CD8-positive, alpha-beta memory T cell (primary cell): ENCODE measurements around the gene MACROH2A1. TPM values are rescaled to one million over a fixed set of nuclear protein-coding genes. Genes with fewer than 3 reads are reported as not detected.
A peak's percentile ranks its signal among the peaks of the same experiment; 100 is the strongest.

ENCODE experiments used
- CTCF ChIA-PET: fragments of 350-600 bp; sonication (Branson Sonifier 250); formaldehyde crosslinking; loops from one replicate; lab custom pipeline; 2021; ENCODE audit warnings: antibody characterized with exemption; lab: Charles Lee
- POLR2A ChIA-PET: fragments of 350-600 bp; sonication (Branson Sonifier 250); formaldehyde crosslinking; loops from one replicate; lab custom pipeline; 2021; ENCODE audit warnings: antibody characterized with exemption; lab: Charles Lee
- DNase-seq, 5 donors: peaks; one replicate each; pipeline versions ENCODE4 v3.0.0 to v3.0.0-alpha.2; 2020 to 2022; ENCODE audit warnings: mixed read lengths in 1 of 5
- H3K27ac ChIP-seq: one replicate; pipeline ENCODE4 v1.7.0; 2013; ENCODE audit warnings: low read depth, mild to moderate bottlenecking, low read length, moderate library complexity
- H3K27me3 ChIP-seq: 2 replicates; pipeline ENCODE4 v1.7.0; 2013; ENCODE audit warnings: low read length, mild to moderate bottlenecking; ENCODE audit not compliant: insufficient read depth, poor library complexity, severe bottlenecking
- H3K36me3 ChIP-seq: 2 replicates; pipeline ENCODE4 v1.7.0; 2013; ENCODE audit warnings: mild to moderate bottlenecking, low read length, moderate library complexity; ENCODE audit not compliant: insufficient read depth
- H3K4me1 ChIP-seq: 2 replicates; pipeline ENCODE4 v1.7.0; 2013; ENCODE audit warnings: mild to moderate bottlenecking, low read length, moderate library complexity; ENCODE audit not compliant: insufficient read depth
- H3K4me3 ChIP-seq: 2 replicates; pipeline ENCODE4 v1.7.0; 2013; ENCODE audit warnings: mild to moderate bottlenecking, low read length
- H3K9me3 ChIP-seq: 2 replicates; pipeline ENCODE4 v1.7.0; 2013; ENCODE audit warnings: mild to moderate bottlenecking, low read length
- H3K27ac Mint-ChIP-seq, 8 donors: one replicate each; pipeline ENCODE4 v1.8.0; 2020 to 2021; ENCODE audit warnings: mixed read lengths in 8 of 8, mild to moderate bottlenecking in 6 of 8, inconsistent platforms in 3 of 8, moderate library complexity in 3 of 8
- H3K27me3 Mint-ChIP-seq, 2 donors: one replicate each; pipeline ENCODE4 v1.8.0; 2020 to 2021; ENCODE audit warnings: mixed read lengths in 2 of 2, mild to moderate bottlenecking in 1 of 2, moderate library complexity in 1 of 2
- H3K36me3 Mint-ChIP-seq, 3 donors: one replicate each; pipeline ENCODE4 v1.8.0; 2020 to 2021; ENCODE audit warnings: mixed read lengths in 3 of 3, inconsistent platforms in 1 of 3, mild to moderate bottlenecking in 1 of 3
- H3K4me1 Mint-ChIP-seq, 3 donors: one replicate each; pipeline ENCODE4 v1.8.0; 2020 to 2021; ENCODE audit warnings: mixed read lengths in 3 of 3, inconsistent platforms in 1 of 3, mild to moderate bottlenecking in 1 of 3
- H3K4me3 Mint-ChIP-seq, 7 donors: one replicate each; pipeline ENCODE4 v1.8.0; 2020 to 2021; ENCODE audit warnings: mixed read lengths in 7 of 7, mild to moderate bottlenecking in 6 of 7, moderate library complexity in 4 of 7, inconsistent platforms in 2 of 7
- H3K9me3 Mint-ChIP-seq, 5 donors: one replicate each; pipeline ENCODE4 v1.8.0; 2020 to 2022; ENCODE audit warnings: mixed read lengths in 5 of 5, mild to moderate bottlenecking in 3 of 5, moderate library complexity in 2 of 5, inconsistent platforms in 1 of 5
- polyA plus RNA-seq: library from polyadenylated mRNA; unstranded; fragments of 300-500 nt; fragmentation: Illumina TruSeq; gene quantifications from one replicate; pipeline ENCODE4 v1.2.3, GENCODE V29; 2021
- total RNA-seq, 2 experiments: library from RNA; stranded (reverse); gene quantifications; one replicate each; pipeline ENCODE4 v1.2.3, GENCODE V29; 2021

The MACROH2A1 gene
- total and polyA plus RNA-seq, 3 experiments from 2014 or later: 112 to 202 (median 199) TPM

DNA sequence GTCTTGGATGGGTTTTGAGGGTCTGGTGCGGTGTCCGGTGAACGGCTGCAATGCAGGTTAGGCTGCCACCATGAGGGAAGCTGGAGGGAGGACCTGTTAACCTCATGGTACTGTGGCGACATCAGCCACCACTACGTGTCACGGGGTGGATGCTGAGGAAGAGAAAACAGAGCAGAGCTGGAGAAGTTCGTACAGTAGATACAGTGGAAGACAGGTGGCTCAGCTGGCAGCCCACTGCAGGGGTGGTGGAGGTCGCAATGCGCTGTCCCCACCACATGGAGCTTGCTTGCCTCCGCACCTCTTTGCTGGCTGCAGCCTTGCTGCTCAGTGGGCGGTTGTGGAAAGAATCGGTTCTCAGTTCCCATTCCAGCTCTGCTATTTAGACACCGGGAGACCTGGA is 45.3 kb upstream of the MACROH2A1 start:
- H3K4me3 ChIP-seq: no peak overlapping the region
- no peak for DNase-seq
- Mint-ChIP-seq H3K4me3 (no peak overlapping the region), H3K4me1 (no peaks in the 10 kb centered on the region), H3K9me3 (no peaks in the 10 kb centered on the region), H3K27me3 (peaks cover 4 to 6% of the 10 kb centered on the region in 2 donors), H3K27ac (no peak overlapping the region), H3K36me3 (no peaks in the 10 kb centered on the region)
- ChIA-PET CTCF (no interaction called here), POLR2A (no interaction called here)
- no peaks in the 10 kb centered on the region for H3K27me3 ChIP-seq
- H3K27ac ChIP-seq: no peak overlapping the region
- H3K9me3 ChIP-seq: no peaks in the 10 kb centered on the region
- no peaks in the 10 kb centered on the region for H3K36me3 ChIP-seq
- no peaks in the 10 kb centered on the region for H3K4me1 ChIP-seq

DNA sequence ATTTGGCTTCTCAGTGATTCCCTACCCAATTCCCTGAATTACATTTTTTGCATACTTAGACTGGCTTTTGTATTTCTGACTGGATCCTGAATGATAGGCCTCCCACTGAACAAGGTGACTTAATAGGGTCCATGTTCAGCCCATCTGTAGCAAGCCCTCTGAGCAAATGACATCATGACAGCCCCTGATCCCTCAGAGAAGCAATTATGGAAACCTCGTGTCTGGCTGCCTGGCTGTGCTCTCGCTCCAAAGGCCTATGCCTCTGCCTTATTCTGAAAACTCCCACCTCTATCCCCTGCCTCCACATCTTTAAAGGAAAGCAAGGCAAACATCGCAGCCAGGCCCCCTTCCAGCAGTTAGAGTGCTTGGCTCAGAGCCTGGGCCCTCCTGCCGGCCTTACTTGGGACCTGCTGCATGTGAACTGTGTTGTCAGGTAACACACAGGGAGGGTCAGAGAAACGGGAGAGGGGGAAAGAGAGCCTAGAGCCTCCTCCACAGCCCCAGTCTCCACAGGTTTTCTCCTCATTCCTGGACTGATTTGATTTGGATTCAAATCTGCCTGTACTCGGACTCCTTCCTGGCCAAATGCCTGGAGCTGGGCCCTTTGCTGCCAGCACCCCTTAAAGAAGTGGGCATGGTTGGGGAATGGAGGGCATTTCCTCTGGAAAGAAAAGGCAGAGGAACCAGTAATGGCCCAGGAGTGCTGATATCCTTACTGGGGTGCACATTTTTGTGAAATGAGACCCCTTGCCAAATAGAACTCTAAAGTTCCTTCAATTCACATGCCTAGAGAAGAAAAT is 44.3 kb upstream of the MACROH2A1 start:
- H3K4me3 Mint-ChIP-seq: no peak overlapping the region
- ChIA-PET CTCF (no interaction called here), POLR2A (no interaction called here)
- no peaks in the 10 kb centered on the region for H3K36me3 ChIP-seq
- no peak overlapping the region for H3K27ac ChIP-seq
- H3K4me1 Mint-ChIP-seq: no peaks in the 10 kb centered on the region
- no peaks in the 10 kb centered on the region for H3K4me1 ChIP-seq
- H3K9me3 Mint-ChIP-seq: no peaks in the 10 kb centered on the region
- H3K27ac Mint-ChIP-seq: peak overlapping the region in 1 of 8 donors; percentile 1
- no peaks in the 10 kb centered on the region for H3K36me3 Mint-ChIP-seq
- H3K9me3 ChIP-seq: no peaks in the 10 kb centered on the region
- H3K4me3 ChIP-seq: no peak overlapping the region
- DNase-seq: no peak
- H3K27me3 Mint-ChIP-seq: peaks cover 3 to 4% of the 10 kb centered on the region in 2 donors
- no peaks in the 10 kb centered on the region for H3K27me3 ChIP-seq

DNA sequence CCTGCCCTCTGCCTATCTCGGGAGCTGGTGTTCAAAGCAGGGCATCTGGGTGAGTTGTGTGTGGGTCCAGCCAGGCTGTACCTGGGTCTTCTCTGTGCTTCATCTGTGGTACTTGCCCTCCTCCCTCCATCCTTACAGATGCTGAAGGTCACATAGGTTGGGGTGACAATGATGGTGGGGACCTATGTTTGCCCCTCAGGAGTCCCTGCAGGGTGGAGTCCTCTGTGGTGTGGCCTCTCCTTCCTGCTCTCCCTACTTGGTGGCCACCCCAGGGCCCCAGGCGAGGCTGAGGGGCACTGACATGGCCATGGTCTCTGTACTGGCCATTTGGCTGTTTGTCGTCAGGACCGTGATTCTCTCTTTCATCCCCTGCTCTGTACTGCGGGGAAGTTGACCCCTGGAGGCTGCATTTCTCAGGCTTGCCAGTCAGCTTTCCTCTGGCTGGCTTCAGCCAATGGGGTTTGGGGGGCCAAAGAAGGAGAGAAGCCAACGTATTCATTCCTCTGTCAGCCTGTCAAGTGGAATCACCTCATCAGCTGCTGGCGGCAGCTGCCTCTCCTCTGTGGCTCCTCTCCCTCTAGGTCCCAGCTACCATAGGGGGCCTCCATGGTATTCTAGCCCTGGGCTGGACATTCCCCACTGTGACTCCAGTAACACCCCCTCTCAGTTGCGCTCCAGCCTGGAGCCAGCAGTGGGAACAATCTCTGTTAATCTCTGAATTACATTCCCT is 43.6 kb upstream of the MACROH2A1 start:
- CTCF ChIA-PET: no interaction called here

DNA sequence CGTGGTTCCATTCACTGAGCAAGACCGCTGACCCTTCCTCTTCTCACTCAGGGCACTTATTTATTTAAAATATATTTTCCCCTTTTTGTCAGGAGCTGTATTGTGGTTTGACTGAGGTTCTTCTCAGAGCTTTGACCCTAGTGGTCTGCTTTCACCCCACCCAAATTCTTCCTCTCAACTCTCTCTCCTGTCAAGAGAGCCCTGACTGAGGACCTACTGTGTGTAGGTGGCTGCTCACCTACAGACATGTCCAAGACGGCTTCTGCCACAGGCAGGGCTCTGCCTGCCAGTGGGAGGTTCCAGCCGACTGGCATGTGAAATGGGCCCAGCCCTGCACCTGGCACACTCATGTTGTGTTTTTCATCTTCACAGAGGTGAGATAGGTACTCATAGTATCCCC is 42.9 kb upstream of the MACROH2A1 start:
- H3K27me3 Mint-ChIP-seq: peaks cover 1 to 7% of the 10 kb centered on the region in 2 donors
- no peak for DNase-seq
- Histone ChIP-seq H3K27ac (no peak overlapping the region), H3K4me1 (no peaks in the 10 kb centered on the region), H3K36me3 (no peaks in the 10 kb centered on the region), H3K4me3 (no peak overlapping the region), H3K27me3 (no peaks in the 10 kb centered on the region), H3K9me3 (no peaks in the 10 kb centered on the region)
- H3K27ac Mint-ChIP-seq: no peak overlapping the region
- POLR2A ChIA-PET: no interaction called here
- H3K4me1 Mint-ChIP-seq: no peaks in the 10 kb centered on the region
- H3K36me3 Mint-ChIP-seq: no peaks in the 10 kb centered on the region
- CTCF ChIA-PET: no interaction called here
- H3K4me3 Mint-ChIP-seq: no peak overlapping the region
- no peaks in the 10 kb centered on the region for H3K9me3 Mint-ChIP-seq

More for the DNA sequence above, 43.6 kb upstream of the MACROH2A1 start:
- Mint-ChIP-seq H3K27me3 (peaks cover 1 to 4% of the 10 kb centered on the region in 2 donors), H3K4me3 (no peak overlapping the region), H3K4me1 (no peaks in the 10 kb centered on the region), H3K27ac (peak overlapping the region in 1 of 8 donors; percentile 1), H3K9me3 (no peaks in the 10 kb centered on the region), H3K36me3 (no peaks in the 10 kb centered on the region)
- Histone ChIP-seq H3K36me3 (no peaks in the 10 kb centered on the region), H3K27me3 (no peaks in the 10 kb centered on the region), H3K4me3 (no peak overlapping the region), H3K4me1 (no peaks in the 10 kb centered on the region), H3K27ac (no peak overlapping the region), H3K9me3 (no peaks in the 10 kb centered on the region)
- no peak for DNase-seq
- POLR2A ChIA-PET: no interaction called here

DNA sequence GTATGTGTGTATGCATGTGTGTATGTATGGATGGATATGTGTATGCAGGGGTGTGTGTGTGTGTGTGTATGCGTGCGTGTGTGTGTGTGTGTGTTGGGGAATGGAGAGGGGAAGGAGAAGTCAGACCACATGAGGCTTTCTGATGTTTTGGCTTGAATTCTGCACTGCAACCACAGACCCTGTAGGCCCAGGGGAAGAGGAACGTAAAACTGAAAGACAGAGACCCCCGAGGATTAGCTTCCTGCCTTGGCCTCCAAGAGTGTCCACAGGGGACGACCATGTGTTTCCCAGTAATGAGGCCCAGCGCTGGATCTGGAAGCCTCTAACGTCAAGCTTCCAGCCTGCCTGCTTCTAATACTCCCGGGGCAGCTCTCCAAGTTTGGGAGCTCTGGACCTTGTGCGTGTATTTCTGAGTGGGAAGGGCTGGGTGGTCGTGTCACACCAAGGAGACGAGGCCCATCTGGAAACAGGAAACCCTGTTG is 42.4 kb upstream of the MACROH2A1 start:
- peak overlapping the region in 1 of 8 donors; percentile 85 for H3K27ac Mint-ChIP-seq
- no peak for DNase-seq

DNA sequence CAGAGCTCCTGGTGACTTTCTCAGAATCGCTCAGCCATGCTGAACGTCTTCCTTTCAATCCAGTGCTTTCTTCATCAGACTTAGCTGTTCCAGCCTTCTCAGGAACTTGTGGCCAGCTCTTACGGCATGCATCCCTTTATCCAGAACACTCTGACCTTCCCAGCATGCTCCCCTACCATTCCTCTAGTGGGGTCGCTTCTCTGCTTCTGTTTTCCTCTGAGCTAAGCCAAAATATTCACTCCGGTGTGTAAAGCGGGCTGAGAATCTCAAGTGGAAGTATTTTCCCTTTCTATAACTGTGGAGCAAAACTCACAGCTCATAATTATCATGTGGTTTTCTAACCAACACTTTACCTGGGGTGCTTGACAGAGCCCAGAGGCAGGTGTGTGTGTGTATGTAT is 41.9 kb upstream of the MACROH2A1 start:
- Mint-ChIP-seq H3K27ac (peak overlapping the region in 1 of 8 donors; percentile 85), H3K4me1 (no peaks in the 10 kb centered on the region), H3K27me3 (peaks cover 1 to 7% of the 10 kb centered on the region in 2 donors), H3K4me3 (no peak overlapping the region), H3K9me3 (no peaks in the 10 kb centered on the region), H3K36me3 (no peaks in the 10 kb centered on the region)
- Histone ChIP-seq H3K36me3 (no peaks in the 10 kb centered on the region), H3K9me3 (no peaks in the 10 kb centered on the region), H3K4me3 (no peak overlapping the region), H3K4me1 (no peaks in the 10 kb centered on the region), H3K27ac (no peak overlapping the region), H3K27me3 (no peaks in the 10 kb centered on the region)
- no peak for DNase-seq
- ChIA-PET CTCF (interaction anchor here (0.5 to 1.5 kb wide), 3 partner anchors 15 to 20 kb away, joined by 3 to 4 read pairs (median 4); no protein-coding TSS in a partner anchor), POLR2A (no interaction called here)

More for the DNA sequence above, 42.4 kb upstream of the MACROH2A1 start:
- H3K36me3 Mint-ChIP-seq: no peaks in the 10 kb centered on the region
- no peaks in the 10 kb centered on the region for H3K27me3 ChIP-seq
- CTCF ChIA-PET: interaction anchor here (1.5 kb wide), 1 partner anchor 15 kb away, joined by 4 read pairs; no protein-coding TSS in a partner anchor
- H3K9me3 Mint-ChIP-seq: no peaks in the 10 kb centered on the region
- H3K9me3 ChIP-seq: no peaks in the 10 kb centered on the region
- POLR2A ChIA-PET: no interaction called here
- no peak overlapping the region for H3K4me3 Mint-ChIP-seq
- H3K27ac ChIP-seq: no peak overlapping the region
- H3K27me3 Mint-ChIP-seq: peaks cover 1 to 7% of the 10 kb centered on the region in 2 donors
- H3K36me3 ChIP-seq: no peaks in the 10 kb centered on the region
- no peaks in the 10 kb centered on the region for H3K4me1 ChIP-seq
- H3K4me3 ChIP-seq: no peak overlapping the region
- no peaks in the 10 kb centered on the region for H3K4me1 Mint-ChIP-seq

DNA sequence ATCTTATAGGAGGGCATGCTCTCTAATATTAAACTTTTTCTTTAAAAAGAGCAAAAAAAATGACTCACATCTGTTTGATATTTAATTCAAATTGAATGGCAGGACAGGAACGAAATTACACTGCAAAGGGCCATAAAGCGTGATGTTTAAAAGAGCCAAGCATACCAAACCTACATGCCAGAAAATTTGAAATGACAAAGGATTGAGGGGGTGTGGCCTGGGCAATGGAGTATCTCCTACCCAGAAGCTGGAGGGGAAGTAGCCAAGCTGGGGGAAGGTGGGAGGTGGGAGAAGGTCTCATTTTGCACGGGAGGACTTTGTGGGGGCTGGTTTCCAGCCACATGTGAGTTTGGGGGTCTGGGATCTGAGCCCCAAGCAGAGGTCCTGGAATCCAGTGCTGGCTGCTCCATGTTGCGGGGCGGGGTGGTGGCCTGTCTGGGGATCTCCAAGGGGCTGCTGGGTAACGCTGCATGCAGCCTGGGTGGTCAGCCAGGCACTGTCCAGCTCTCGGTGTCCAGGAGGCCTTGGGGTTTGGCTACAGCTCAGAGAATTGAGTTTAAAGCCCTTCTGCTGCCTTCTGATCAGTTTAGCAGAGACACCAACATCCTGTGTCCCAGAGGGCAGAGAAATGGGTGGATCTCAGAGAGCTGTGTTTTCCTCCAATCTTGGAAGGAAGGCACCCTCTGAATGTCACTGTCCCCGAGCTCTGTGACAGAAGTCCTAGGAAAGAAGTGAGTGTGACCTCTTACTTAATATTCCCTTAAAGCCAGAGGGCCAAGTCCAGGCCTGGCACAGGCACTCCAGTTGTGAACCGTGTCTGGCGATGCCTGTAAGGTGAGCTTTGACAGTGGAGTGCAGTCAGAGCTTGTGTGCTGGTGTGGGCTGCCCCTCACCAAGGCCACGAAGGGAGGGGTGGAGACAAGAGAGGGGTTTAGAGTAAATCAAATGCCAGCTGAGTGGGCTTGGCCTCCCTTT is 40.5 kb upstream of the MACROH2A1 start:
- Mint-ChIP-seq H3K9me3 (no peaks in the 10 kb centered on the region), H3K27me3 (peaks cover 4 to 17% of the 10 kb centered on the region in 2 donors), H3K36me3 (no peaks in the 10 kb centered on the region), H3K27ac (no peak overlapping the region), H3K4me3 (no peak overlapping the region), H3K4me1 (no peaks in the 10 kb centered on the region)
- Histone ChIP-seq H3K27ac (no peak overlapping the region), H3K9me3 (no peaks in the 10 kb centered on the region), H3K4me3 (no peak overlapping the region), H3K36me3 (no peaks in the 10 kb centered on the region), H3K27me3 (no peaks in the 10 kb centered on the region), H3K4me1 (no peaks in the 10 kb centered on the region)
- DNase-seq: no peak
- ChIA-PET CTCF (interaction anchor here (1.0 kb wide), 1 partner anchor 13 kb away, joined by 3 read pairs; no protein-coding TSS in a partner anchor), POLR2A (no interaction called here)
